Myometrial cell (primary cell): ENCODE measurements around the gene ABHD16A. TPM values are rescaled to one million over a fixed set of nuclear protein-coding genes. Genes with fewer than 3 reads are reported as not detected.

Source experiments
- total RNA-seq: library from RNA; depleted of rRNA; stranded (reverse); fragments of >200 nt; gene quantifications from 2 replicates; pipeline ENCODE4 v1.2.3, GENCODE V29; 2015

The ABHD16A gene
- total RNA-seq, 1 donor from 2014 or later, result 41.6 TPM

GRCh38 chr6:31655349-31656237 lies 47.5 kb downstream of the ABHD16A start, which contains the start of gene APOM:
Gene APOM (plus strand): TSS chr6:31655894. CDS start chr6:31655967, 73 bp downstream.

Other genes starting within 250 kb of the ABHD16A start
- 25.7 and 26.2 TPM in 2 replicates for gene MICB, start 205.2 kb downstream of the ABHD16A start, total RNA-seq
- gene MCCD1, start 174.4 kb downstream of the ABHD16A start, total RNA-seq, result not detected in 2 replicates
- gene DDX39B, start 161.3 kb downstream of the ABHD16A start, total RNA-seq, result 564 and 622 TPM in 2 replicates
- 0.18 and 0.58 TPM in 2 replicates for gene ATP6V1G2, start 156.7 kb downstream of the ABHD16A start, total RNA-seq
- gene NFKBIL1, start 155.7 kb downstream of the ABHD16A start, total RNA-seq, result 22.0 and 28.5 TPM in 2 replicates
- gene LTA, start 131.0 kb downstream of the ABHD16A start, total RNA-seq, result not detected in 2 replicates
- gene TNF, start 127.8 kb downstream of the ABHD16A start, total RNA-seq, result not detected in 2 replicates
- gene LTB, start 120.9 kb downstream of the ABHD16A start, total RNA-seq, result not detected in 2 replicates
- gene LST1, start 117.0 kb downstream of the ABHD16A start, total RNA-seq, result not detected in 2 replicates
- not detected in 2 replicates for gene NCR3, start 110.3 kb downstream of the ABHD16A start, total RNA-seq
- not detected in 2 replicates for gene AIF1, start 88.1 kb downstream of the ABHD16A start, total RNA-seq
- 77.8 and 81.9 TPM in 2 replicates for gene PRRC2A, start 82.6 kb downstream of the ABHD16A start, total RNA-seq
- gene BAG6, start 50.7 kb downstream of the ABHD16A start, total RNA-seq, result 241 and 292 TPM in 2 replicates
- gene APOM, start 47.4 kb downstream of the ABHD16A start, total RNA-seq, result 1.4 and 1.7 TPM in 2 replicates
- 17.0 and 20.9 TPM in 2 replicates for gene C6orf47, start 42.5 kb downstream of the ABHD16A start, total RNA-seq
- 12.4 and 16.1 TPM in 2 replicates for gene GPANK1, start 38.3 kb downstream of the ABHD16A start, total RNA-seq
- 281 and 300 TPM in 2 replicates for gene CSNK2B, start 37.2 kb downstream of the ABHD16A start, total RNA-seq
- 0.58 and 2.7 TPM in 2 replicates for gene LY6G5B, start 33.3 kb downstream of the ABHD16A start, total RNA-seq
- gene LY6G5C, start 22.3 kb downstream of the ABHD16A start, total RNA-seq, result 0.29 and 1.1 TPM in 2 replicates
- not detected in 2 replicates for gene LY6G6F, start 3.5 kb upstream of the ABHD16A start, total RNA-seq
- not detected in 2 replicates for gene LY6G6D, start 12.0 kb upstream of the ABHD16A start, total RNA-seq
- not detected in 2 replicates for gene LY6G6C, start 18.4 kb upstream of the ABHD16A start, total RNA-seq
- gene MPIG6B, start 20.0 kb upstream of the ABHD16A start, total RNA-seq, result not detected in 2 replicates
- gene DDAH2, start 26.0 kb upstream of the ABHD16A start, total RNA-seq, result 63.1 and 65.7 TPM in 2 replicates
- gene CLIC1, start 33.2 kb upstream of the ABHD16A start, total RNA-seq, result 1,096 and 1,127 TPM in 2 replicates
- gene MSH5, start 36.7 kb upstream of the ABHD16A start, total RNA-seq, result 7.8 and 16.7 TPM in 2 replicates
- 1.8 and 2.3 TPM in 2 replicates for gene SAPCD1, start 59.3 kb upstream of the ABHD16A start, total RNA-seq
- gene VWA7, start 74.0 kb upstream of the ABHD16A start, total RNA-seq, result under 0.01 TPM in 1 of 2 replicates, not detected in the other
- gene VARS1, start 92.4 kb upstream of the ABHD16A start, total RNA-seq, result 102 and 105 TPM in 2 replicates
- 85.3 and 118 TPM in 2 replicates for gene LSM2, start 103.6 kb upstream of the ABHD16A start, total RNA-seq
- 0.29 and 0.35 TPM in 2 replicates for gene HSPA1L, start 112.0 kb upstream of the ABHD16A start, total RNA-seq
- gene HSPA1A, start 112.2 kb upstream of the ABHD16A start, total RNA-seq, result 38.1 and 41.2 TPM in 2 replicates
- 59.4 and 73.5 TPM in 2 replicates for gene HSPA1B, start 124.4 kb upstream of the ABHD16A start, total RNA-seq
- gene NEU1, start 159.5 kb upstream of the ABHD16A start, total RNA-seq, result 71.2 and 73.9 TPM in 2 replicates
- gene SLC44A4, start 175.7 kb upstream of the ABHD16A start, total RNA-seq, result 0.18 TPM in 1 of 2 replicates, not detected in the other
- 44.7 and 47.9 TPM in 2 replicates for gene EHMT2, start 194.4 kb upstream of the ABHD16A start, total RNA-seq
- gene ZBTB12, start 198.8 kb upstream of the ABHD16A start, total RNA-seq, result 2.0 and 2.3 TPM in 2 replicates
- 1.4 and 2.0 TPM in 2 replicates for gene C2, start 224.4 kb upstream of the ABHD16A start, total RNA-seq
- 0.86 and 1.6 TPM in 2 replicates for gene CFB, start 242.8 kb upstream of the ABHD16A start, total RNA-seq